K562 (cell line): ENCODE results near the gene RPL11. TPM values are rescaled to one million over a fixed set of nuclear protein-coding genes. Genes with fewer than 3 reads are reported as not detected.

ENCODE experiments used
- CREB3 ChIP-seq: fragments of 450-650 bp; conservative IDR thresholded peaks from 2 replicates; pipeline ENCODE4 v1.6.1; 2016; ENCODE audit warnings: missing genetic modification characterization, low read depth, mild to moderate bottlenecking, missing compliant biosample characterization, moderate library complexity
- DMBX1 ChIP-seq: fragments of 250-450 bp; sonication (Bioruptor Pico); IDR thresholded peaks from 2 replicates; pipeline ENCODE4 v1.8.0; 2022; ENCODE audit warnings: inconsistent platforms, mild to moderate bottlenecking, moderate library complexity, borderline replicate concordance
- FOXK2 ChIP-seq, 2 experiments: fragments of 450-650 bp; IDR thresholded peaks in 1 of 2; conservative IDR thresholded peaks in 1 of 2; 2 replicates each; pipeline ENCODE4 v1.6.1; 2016; ENCODE audit warnings: low read depth in 2 of 2, mild to moderate bottlenecking in 1 of 2
- KLF1 ChIP-seq: fragments of 450-650 bp; IDR thresholded peaks from 2 replicates; pipeline ENCODE4 v1.6.1; 2016; ENCODE audit warnings: missing genetic modification characterization, missing compliant biosample characterization
- NCOA2 ChIP-seq, 2 experiments: fragments of 450-650 bp; IDR thresholded peaks; 2 replicates each; pipeline ENCODE4 v1.6.1; 2018; ENCODE audit warnings: mild to moderate bottlenecking in 2 of 2, moderate library complexity in 1 of 2; ENCODE audit not compliant: partially characterized antibody in 2 of 2
- POLR2AphosphoS2 ChIP-seq: IDR thresholded peaks from 2 replicates; pipeline ENCODE4 v1.6.1; 2012; ENCODE audit warnings: low read length, improper control_type of control experiment
- TOE1 ChIP-seq, 2 experiments: fragments of 450-650 bp in 1 of 2; sonication (generic) in 1 of 2; formaldehyde crosslinking in 1 of 2; IDR thresholded peaks; 2 replicates each; pipeline versions ENCODE4 v1.7.1 to v1.8.0; 2016 to 2022; ENCODE audit warnings: borderline replicate concordance in 2 of 2, mild to moderate bottlenecking in 2 of 2, antibody characterized with exemption in 1 of 2, inconsistent platforms in 1 of 2, low read depth in 1 of 2, missing genetic modification reagents in 1 of 2, moderate library complexity in 1 of 2
- XRCC5 ChIP-seq: fragments of 200-400 bp; formaldehyde crosslinking; IDR thresholded peaks from 2 replicates; pipeline ENCODE4 v1.6.1; 2017; ENCODE audit warnings: low read depth, mild to moderate bottlenecking, low read length
- ZNF143 ChIP-seq: sonication (generic); formaldehyde crosslinking; IDR thresholded peaks from 2 replicates; pipeline ENCODE4 v1.9.0; 2022; ENCODE audit warnings: mild to moderate bottlenecking, missing genetic modification reagents
- ZNF184 ChIP-seq: sonication (generic); formaldehyde crosslinking; IDR thresholded peaks from 2 replicates; pipeline ENCODE4 v1.5.0; 2020; ENCODE audit warnings: missing genetic modification reagents
- ZNF444 ChIP-seq: fragments of 250-450 bp; sonication (Bioruptor Pico); IDR thresholded peaks from 2 replicates; pipeline ENCODE4 v1.4.0; 2020; ENCODE audit warnings: mild to moderate bottlenecking, moderate library complexity
- ZNF584 ChIP-seq: fragments of 200-800 bp; sonication (Bioruptor generic); IDR thresholded peaks from 2 replicates; pipeline ENCODE4 v1.6.1; 2016; ENCODE audit warnings: low read depth, mild to moderate bottlenecking, missing genetic modification characterization, missing compliant biosample characterization
- polyA plus RNA-seq, 8 experiments: library from polyadenylated mRNA; depleted of rRNA in 4 of 8; stranded (reverse) in 5 of 8; unstranded in 3 of 8; fragments of >200 nt; fragmentation: Nextera tagmentation in 2 of 8; fragmentation: Illumina TruSeq in 1 of 8; extraction: Ambion mirVana in 2 of 8; extraction: Trizol in 1 of 8; gene quantifications; 2 replicates each; pipeline versions ENCODE4 v1.2.1 to v1.2.3, GENCODE V29; 2011 to 2014; ENCODE audit warnings: inconsistent platforms in 1 of 8, missing spikeins in 1 of 8
- total RNA-seq, 7 experiments: library from RNA; depleted of rRNA in 6 of 7; stranded (reverse); fragments of >200 nt in 6 of 7; fragmentation: Illumina TruSeq in 2 of 7; extraction: Trizol in 2 of 7; gene quantifications; 2 replicates each; pipeline versions ENCODE4 v1.2.1 to v1.2.3, GENCODE V29; 2011 to 2021; ENCODE audit warnings: low replicate concordance in 1 of 7
- TF ChIP-seq, protein P1 (sequence below): fragments of 450-650 bp; formaldehyde crosslinking; IDR thresholded peaks from 2 replicates; pipeline ENCODE4 v1.4.0; 2022; ENCODE audit warnings: missing genetic modification characterization
- TF ChIP-seq, protein P2 (sequence below): sonication (generic); formaldehyde crosslinking; IDR thresholded peaks from 2 replicates; pipeline ENCODE4 v1.8.1; 2023; ENCODE audit warnings: mild to moderate bottlenecking, missing genetic modification reagents
- TF ChIP-seq, protein P3 (sequence below): sonication (generic); formaldehyde crosslinking; IDR thresholded peaks from 2 replicates; pipeline ENCODE4 v1.8.1; 2023; ENCODE audit warnings: mild to moderate bottlenecking, missing genetic modification reagents
- TF ChIP-seq, protein P4 (sequence below): fragments of 250-450 bp; sonication (Bioruptor Pico); IDR thresholded peaks from 2 replicates; pipeline ENCODE4 v1.5.0; 2021; ENCODE audit warnings: mild to moderate bottlenecking, moderate library complexity

RPL11 gene
- total and polyA plus RNA-seq, 9 of the 15 experiments (the other 6 are each of a cell fraction or from before 2014, with no cell fraction given): 1,781 to 4,526 (median 3,111) TPM

DNA sequence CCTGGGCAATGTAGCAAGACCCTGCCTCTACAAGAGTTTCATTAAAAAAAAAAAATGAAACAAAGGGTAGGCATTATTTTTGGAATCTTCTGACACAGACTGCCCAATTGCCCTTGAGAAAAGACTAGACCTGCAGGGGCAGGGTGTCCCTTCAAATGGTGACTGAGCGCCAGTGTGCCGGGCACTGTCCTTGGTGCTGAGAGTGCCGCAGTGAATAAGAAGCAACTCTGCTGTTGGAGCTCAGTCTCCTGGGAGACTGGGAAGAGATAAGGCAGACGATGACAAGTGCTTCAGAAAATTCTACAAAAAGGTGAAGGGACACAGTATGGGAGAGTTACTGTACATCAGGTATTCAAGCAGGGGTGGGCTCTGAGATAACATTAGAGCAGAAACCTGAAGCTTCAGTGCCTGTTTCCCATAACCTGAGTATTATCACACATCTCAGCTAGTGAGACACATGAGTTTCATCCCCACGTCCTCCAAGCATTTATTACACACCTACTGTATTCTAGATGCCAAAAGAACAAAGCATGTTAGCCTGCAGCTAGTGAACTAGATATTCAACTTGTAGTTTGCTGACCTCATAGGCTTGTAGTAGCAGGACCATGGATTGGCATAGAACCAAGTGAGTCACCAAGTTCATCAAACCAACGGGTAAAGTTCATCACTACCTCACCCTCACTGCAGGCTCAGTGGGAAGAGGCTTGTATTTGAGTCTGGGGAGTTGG, 18.4 kb upstream of the RPL11 start (continued):
- TF ChIP-seq, protein P1, sequence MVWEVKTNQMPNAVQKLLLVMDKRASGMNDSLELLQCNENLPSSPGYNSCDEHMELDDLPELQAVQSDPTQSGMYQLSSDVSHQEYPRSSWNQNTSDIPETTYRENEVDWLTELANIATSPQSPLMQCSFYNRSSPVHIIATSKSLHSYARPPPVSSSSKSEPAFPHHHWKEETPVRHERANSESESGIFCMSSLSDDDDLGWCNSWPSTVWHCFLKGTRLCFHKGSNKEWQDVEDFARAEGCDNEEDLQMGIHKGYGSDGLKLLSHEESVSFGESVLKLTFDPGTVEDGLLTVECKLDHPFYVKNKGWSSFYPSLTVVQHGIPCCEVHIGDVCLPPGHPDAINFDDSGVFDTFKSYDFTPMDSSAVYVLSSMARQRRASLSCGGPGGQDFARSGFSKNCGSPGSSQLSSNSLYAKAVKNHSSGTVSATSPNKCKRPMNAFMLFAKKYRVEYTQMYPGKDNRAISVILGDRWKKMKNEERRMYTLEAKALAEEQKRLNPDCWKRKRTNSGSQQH: no peak
- TF ChIP-seq ZNF143 (CRISPR knock-in tag): no peak
- no peak for TF ChIP-seq NCOA2 (IDR thresholded peaks at IDR 0.05; ENCODE audit: partially characterized antibody in 2 of 2)
- TF ChIP-seq ZNF444 (CRISPR knock-in tag): no peak
- peak; percentile 77 for TF ChIP-seq CREB3 (tag)
- TF ChIP-seq, protein P2, sequence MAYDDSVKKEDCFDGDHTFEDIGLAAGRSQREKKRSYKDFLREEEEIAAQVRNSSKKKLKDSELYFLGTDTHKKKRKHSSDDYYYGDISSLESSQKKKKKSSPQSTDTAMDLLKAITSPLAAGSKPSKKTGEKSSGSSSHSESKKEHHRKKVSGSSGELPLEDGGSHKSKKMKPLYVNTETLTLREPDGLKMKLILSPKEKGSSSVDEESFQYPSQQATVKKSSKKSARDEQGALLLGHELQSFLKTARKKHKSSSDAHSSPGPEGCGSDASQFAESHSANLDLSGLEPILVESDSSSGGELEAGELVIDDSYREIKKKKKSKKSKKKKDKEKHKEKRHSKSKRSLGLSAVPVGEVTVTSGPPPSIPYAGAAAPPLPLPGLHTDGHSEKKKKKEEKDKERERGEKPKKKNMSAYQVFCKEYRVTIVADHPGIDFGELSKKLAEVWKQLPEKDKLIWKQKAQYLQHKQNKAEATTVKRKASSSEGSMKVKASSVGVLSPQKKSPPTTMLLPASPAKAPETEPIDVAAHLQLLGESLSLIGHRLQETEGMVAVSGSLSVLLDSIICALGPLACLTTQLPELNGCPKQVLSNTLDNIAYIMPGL: no peak
- no peak for TF ChIP-seq POLR2AphosphoS2
- TF ChIP-seq, protein P3, sequence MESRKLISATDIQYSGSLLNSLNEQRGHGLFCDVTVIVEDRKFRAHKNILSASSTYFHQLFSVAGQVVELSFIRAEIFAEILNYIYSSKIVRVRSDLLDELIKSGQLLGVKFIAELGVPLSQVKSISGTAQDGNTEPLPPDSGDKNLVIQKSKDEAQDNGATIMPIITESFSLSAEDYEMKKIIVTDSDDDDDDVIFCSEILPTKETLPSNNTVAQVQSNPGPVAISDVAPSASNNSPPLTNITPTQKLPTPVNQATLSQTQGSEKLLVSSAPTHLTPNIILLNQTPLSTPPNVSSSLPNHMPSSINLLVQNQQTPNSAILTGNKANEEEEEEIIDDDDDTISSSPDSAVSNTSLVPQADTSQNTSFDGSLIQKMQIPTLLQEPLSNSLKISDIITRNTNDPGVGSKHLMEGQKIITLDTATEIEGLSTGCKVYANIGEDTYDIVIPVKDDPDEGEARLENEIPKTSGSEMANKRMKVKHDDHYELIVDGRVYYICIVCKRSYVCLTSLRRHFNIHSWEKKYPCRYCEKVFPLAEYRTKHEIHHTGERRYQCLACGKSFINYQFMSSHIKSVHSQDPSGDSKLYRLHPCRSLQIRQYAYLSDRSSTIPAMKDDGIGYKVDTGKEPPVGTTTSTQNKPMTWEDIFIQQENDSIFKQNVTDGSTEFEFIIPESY: no peak
- TF ChIP-seq FOXK2 (conservative IDR thresholded peaks at IDR 0.05 in 1 of 2, IDR thresholded peaks at IDR 0.05 in 1 of 2; ENCODE audit: low read depth in 2 of 2): 0 out of 4 replicates have a peak, but pooled peaks of 1 of the 2 experiments have one; percentile 16
- peak; percentile 78 for TF ChIP-seq DMBX1 (CRISPR knock-in tag)
- TF ChIP-seq, protein P4, sequence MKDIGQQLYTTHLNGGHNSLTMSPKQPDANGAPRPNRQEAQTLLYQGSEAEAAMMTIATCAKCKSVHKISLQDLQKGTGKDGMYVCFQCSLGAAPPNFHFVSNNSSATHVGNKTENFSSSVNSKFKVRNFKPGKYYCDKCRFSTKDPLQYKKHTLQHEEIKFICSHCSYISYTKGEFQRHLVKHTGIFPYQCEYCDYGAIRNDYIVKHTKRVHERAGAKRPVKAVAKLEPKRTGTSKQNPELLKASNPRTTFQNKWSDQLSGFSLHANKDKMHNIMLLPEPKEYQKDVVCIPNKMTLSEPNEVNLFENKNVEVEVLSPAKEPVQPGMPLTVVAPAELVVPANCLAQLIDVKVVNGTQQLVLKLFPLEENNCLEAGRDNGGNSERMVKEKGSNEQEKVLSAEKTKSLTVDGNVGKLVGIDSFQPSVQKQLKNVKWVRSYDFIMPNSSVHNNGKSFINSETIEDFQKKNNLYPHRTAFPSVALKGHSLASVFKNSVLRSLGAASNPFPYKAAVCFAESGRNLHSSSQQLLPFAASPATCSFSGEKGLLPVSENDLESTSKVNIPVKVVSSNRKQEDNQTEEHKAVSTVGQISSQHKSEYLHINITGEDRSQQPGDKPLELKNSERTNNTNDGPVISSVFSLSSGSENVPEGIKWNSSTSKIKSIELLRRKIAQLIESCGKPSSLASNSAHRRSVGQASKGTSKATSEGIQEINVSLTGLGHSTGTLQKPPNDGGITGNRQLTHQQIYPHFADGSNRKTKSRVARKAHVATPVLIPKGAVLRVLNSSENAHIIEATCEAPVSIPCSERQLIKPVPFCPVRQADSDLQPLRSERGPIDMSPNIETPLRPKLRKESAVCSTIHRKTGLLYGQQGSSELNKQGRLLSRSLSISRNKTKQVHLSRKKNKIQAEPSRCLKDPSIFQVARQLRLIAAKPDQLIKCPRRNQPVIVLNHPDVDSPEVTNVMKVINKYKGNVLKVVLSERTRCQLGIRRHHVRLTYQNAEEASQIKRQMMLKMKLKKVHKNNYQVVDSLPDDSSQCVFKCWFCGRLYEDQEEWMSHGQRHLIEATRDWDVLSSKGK (CRISPR knock-in tag): no peak
- TF ChIP-seq TOE1 (IDR thresholded peaks at IDR 0.05; ENCODE audit: borderline replicate concordance): no peak
- 0 out of 2 replicates have a peak, but pooled peaks have one; percentile 58 for TF ChIP-seq TOE1 (CRISPR knock-in tag; IDR thresholded peaks at IDR 0.05; ENCODE audit: borderline replicate concordance, low read depth)
- TF ChIP-seq ZNF584 (CRISPR knock-in tag): 0 out of 2 replicates have a peak, but pooled peaks have one; percentile 60
- TF ChIP-seq XRCC5: 0 out of 2 replicates have a peak, but pooled peaks have one; percentile 55
- TF ChIP-seq ZNF184 (CRISPR knock-in tag): no peak
- no peak for TF ChIP-seq KLF1 (tag)
